Mammary epithelial cell (primary cell): Measurements from ENCODE around the gene UNCX.

Experiments
- CTCF ChIP-seq, 2 donors: IDR thresholded peaks in 1 of 2; conservative IDR thresholded peaks in 1 of 2; 2 replicates each; pipeline ENCODE4 v1.5.1; 2011 to 2012; ENCODE audit warnings: inconsistent platforms in 2 of 2, low read length in 2 of 2, mild to moderate bottlenecking in 2 of 2, control low read depth in 1 of 2, low read depth in 1 of 2; ENCODE audit not compliant: insufficient read depth in 1 of 2; ENCODE audit errors: extremely low read depth in 1 of 2
- EZH2 ChIP-seq: IDR thresholded peaks from 2 replicates; pipeline ENCODE4 v1.6.1; 2012; ENCODE audit warnings: low read length, inconsistent platforms, borderline replicate concordance

- TF ChIP-seq CTCF (conservative IDR thresholded peaks at IDR 0.05 in 1 of 2, IDR thresholded peaks at IDR 0.05 in 1 of 2; ENCODE audit: extremely low read depth in 1 of 2, insufficient read depth in 1 of 2, low read depth in 1 of 2, low read length in 2 of 2) (no peak), EZH2 (no peak)
These were observed 35.7 kb upstream of the UNCX start for GRCh38 chr7:1196950-1197349.
